A673 (cell line): ENCODE data around the gene DNAAF5.

Experiments
- EZH2 ChIP-seq: fragments of 200-600 bp; sonication (generic); IDR thresholded peaks from 2 replicates; pipeline ENCODE4 v1.6.1; 2017; ENCODE audit warnings: borderline replicate concordance, low read depth, mild to moderate bottlenecking, mixed read lengths, antibody characterized with exemption, low read length; ENCODE audit not compliant: poor library complexity, severe bottlenecking
- TF ChIP-seq, protein P1 (sequence below): fragments of 300-800, 200-600 bp; sonication (generic); conservative IDR thresholded peaks from 2 replicates; pipeline ENCODE4 v1.5.1; 2017; ENCODE audit warnings: low read depth, mild to moderate bottlenecking, antibody characterized with exemption, low read length, moderate library complexity, mixed read lengths

- TF ChIP-seq, protein P1, sequence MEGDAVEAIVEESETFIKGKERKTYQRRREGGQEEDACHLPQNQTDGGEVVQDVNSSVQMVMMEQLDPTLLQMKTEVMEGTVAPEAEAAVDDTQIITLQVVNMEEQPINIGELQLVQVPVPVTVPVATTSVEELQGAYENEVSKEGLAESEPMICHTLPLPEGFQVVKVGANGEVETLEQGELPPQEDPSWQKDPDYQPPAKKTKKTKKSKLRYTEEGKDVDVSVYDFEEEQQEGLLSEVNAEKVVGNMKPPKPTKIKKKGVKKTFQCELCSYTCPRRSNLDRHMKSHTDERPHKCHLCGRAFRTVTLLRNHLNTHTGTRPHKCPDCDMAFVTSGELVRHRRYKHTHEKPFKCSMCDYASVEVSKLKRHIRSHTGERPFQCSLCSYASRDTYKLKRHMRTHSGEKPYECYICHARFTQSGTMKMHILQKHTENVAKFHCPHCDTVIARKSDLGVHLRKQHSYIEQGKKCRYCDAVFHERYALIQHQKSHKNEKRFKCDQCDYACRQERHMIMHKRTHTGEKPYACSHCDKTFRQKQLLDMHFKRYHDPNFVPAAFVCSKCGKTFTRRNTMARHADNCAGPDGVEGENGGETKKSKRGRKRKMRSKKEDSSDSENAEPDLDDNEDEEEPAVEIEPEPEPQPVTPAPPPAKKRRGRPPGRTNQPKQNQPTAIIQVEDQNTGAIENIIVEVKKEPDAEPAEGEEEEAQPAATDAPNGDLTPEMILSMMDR = no peak
- no peak for TF ChIP-seq EZH2
These were observed 47.1 kb downstream of the DNAAF5 start for GRCh38 chr7:773622-773915.
